Measurements from ENCODE around the gene PHACTR3. TPM values are rescaled to one million over a fixed set of nuclear protein-coding genes. Genes with fewer than 3 reads are reported as not detected.

Gene PHACTR3
- total RNA-seq, 4 donors from 2014 or later = 0.54 to 0.81 (median 0.59) TPM; not detected in 1

DNA sequence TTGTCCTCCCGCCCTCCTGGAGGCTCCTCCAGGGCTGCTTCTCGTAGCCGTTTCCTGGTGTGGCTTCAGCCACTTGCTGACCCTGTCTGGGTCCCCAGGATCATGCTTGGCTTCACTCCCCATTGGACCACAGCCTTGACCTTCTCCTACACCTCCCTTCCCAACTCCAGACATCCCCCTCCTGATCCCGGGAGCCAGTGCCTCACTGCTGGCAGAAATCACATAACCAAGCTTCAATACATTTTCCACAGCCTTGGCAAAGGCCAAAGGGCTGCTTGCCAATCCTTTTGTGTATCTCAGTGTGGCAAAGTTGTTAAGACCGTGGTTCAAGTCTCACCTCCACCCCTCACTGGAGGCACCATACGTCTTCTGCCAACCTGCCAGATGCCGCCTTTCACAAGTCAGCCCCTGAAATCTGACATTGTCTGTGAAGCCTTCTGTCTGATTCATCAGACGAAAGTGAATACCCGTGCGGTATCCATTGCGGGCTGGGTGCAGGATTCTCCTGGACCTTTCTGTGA lies 60.1 kb downstream of the PHACTR3 start:
- no peak overlapping the region for H3K27ac ChIP-seq
- no peaks in the 10 kb centered on the region for H3K4me1 ChIP-seq
- H3K9me3 ChIP-seq = peaks cover 0 to 2% (median 0%) of the 10 kb centered on the region in 3 donors
- 55 to 81% methylated on average over 11 of the region's 11 CpGs for WGBS, 2 donors (ENCODE audit: low coverage in 1 of 2)
- TF ChIP-seq POLR2AphosphoS5 (IDR thresholded peaks at IDR 0.05) (no peak), POLR2A (IDR thresholded peaks at IDR 0.05) (no peak), EP300 (IDR thresholded peaks at IDR 0.05) (no peak)
- TF ChIP-seq, protein P1, sequence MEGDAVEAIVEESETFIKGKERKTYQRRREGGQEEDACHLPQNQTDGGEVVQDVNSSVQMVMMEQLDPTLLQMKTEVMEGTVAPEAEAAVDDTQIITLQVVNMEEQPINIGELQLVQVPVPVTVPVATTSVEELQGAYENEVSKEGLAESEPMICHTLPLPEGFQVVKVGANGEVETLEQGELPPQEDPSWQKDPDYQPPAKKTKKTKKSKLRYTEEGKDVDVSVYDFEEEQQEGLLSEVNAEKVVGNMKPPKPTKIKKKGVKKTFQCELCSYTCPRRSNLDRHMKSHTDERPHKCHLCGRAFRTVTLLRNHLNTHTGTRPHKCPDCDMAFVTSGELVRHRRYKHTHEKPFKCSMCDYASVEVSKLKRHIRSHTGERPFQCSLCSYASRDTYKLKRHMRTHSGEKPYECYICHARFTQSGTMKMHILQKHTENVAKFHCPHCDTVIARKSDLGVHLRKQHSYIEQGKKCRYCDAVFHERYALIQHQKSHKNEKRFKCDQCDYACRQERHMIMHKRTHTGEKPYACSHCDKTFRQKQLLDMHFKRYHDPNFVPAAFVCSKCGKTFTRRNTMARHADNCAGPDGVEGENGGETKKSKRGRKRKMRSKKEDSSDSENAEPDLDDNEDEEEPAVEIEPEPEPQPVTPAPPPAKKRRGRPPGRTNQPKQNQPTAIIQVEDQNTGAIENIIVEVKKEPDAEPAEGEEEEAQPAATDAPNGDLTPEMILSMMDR (IDR thresholded peaks at IDR 0.05) = no peak
- H3K36me3 ChIP-seq = no peaks in the 10 kb centered on the region
- H3K27me3 ChIP-seq = peaks cover 44% of the 10 kb centered on the region
- no peak overlapping the region for H3K4me3 ChIP-seq
- ATAC-seq = no peak

- Histone ChIP-seq H3K4me1 (no peaks in the 10 kb centered on the region), H3K4me3 (no peak overlapping the region), H3K9me3 (no peaks in the 10 kb centered on the region), H3K27ac (no peak overlapping the region), H3K27me3 (peaks cover 44% of the 10 kb centered on the region), H3K36me3 (no peaks in the 10 kb centered on the region)
- WGBS, 2 donors (ENCODE audit: low coverage in 1 of 2) = 80 to 84% methylated on average over 3 to 7 of the region's 8 CpGs
- TF ChIP-seq POLR2A (IDR thresholded peaks at IDR 0.05) (no peak), POLR2AphosphoS5 (IDR thresholded peaks at IDR 0.05) (no peak), EP300 (IDR thresholded peaks at IDR 0.05) (no peak)
- TF ChIP-seq, protein P1 (IDR thresholded peaks at IDR 0.05) = no peak
- ATAC-seq = no peak
These were observed 61.6 kb downstream of the PHACTR3 start for GRCh38 chr20:59665656-59666555.

- no peak for ATAC-seq
- no peaks in the 10 kb centered on the region for H3K4me1 ChIP-seq
- peaks cover 38% of the 10 kb centered on the region for H3K27me3 ChIP-seq
- no peaks in the 10 kb centered on the region for H3K36me3 ChIP-seq
- TF ChIP-seq EP300 (IDR thresholded peaks at IDR 0.05) (no peak), POLR2A (IDR thresholded peaks at IDR 0.05) (no peak), POLR2AphosphoS5 (IDR thresholded peaks at IDR 0.05) (no peak)
- TF ChIP-seq, protein P1 (IDR thresholded peaks at IDR 0.05) = no peak
- WGBS, 2 donors (ENCODE audit: low coverage in 1 of 2) = 79% methylated on average over 6 of the region's 7 CpGs; no CpG with 5 or more reads in 1 of the 2 donors
- H3K27ac ChIP-seq = no peak overlapping the region
- no peak overlapping the region for H3K4me3 ChIP-seq
- no peaks in the 10 kb centered on the region for H3K9me3 ChIP-seq
These were observed 62.2 kb downstream of the PHACTR3 start for GRCh38 chr20:59666586-59666985.

GRCh38 chr20:59667131-59667530 lies 62.8 kb downstream of the PHACTR3 start:
- Histone ChIP-seq H3K4me3 (no peak overlapping the region), H3K4me1 (no peaks in the 10 kb centered on the region), H3K9me3 (no peaks in the 10 kb centered on the region), H3K27me3 (peaks cover 38% of the 10 kb centered on the region), H3K27ac (no peak overlapping the region), H3K36me3 (no peaks in the 10 kb centered on the region)
- no peak for ATAC-seq
- WGBS, 2 donors (ENCODE audit: low coverage in 1 of 2) = 80 to 94% methylated on average over 1 to 3 of the region's 3 CpGs
- TF ChIP-seq POLR2A (IDR thresholded peaks at IDR 0.05) (no peak), EP300 (IDR thresholded peaks at IDR 0.05) (no peak), POLR2AphosphoS5 (IDR thresholded peaks at IDR 0.05) (no peak)
- TF ChIP-seq, protein P1 (IDR thresholded peaks at IDR 0.05) = no peak

All from gastroesophageal sphincter (tissue), 4 donors.